Measurements from ENCODE around the gene CLASRP. TPM values are rescaled to one million over a fixed set of nuclear protein-coding genes. Genes with fewer than 3 reads are reported as not detected.

The CLASRP gene
- total RNA-seq, 1 experiment from 2014 or later = 126 TPM

GRCh38 chr19:45095496-45096413 lies 56.9 kb downstream of the CLASRP start:
- no peak overlapping the region for H3K27ac Mint-ChIP-seq (ENCODE audit: unreplicated experiment)
- H3K36me3 Mint-ChIP-seq (ENCODE audit: insufficient read depth, unreplicated experiment) = peaks cover 67% of the 10 kb centered on the region
- peak overlapping the region; percentile 54 for H3K4me3 Mint-ChIP-seq (ENCODE audit: low read depth, unreplicated experiment)
- TF ChIP-seq CTCF (IDR thresholded peaks at IDR 0.05; ENCODE audit: unreplicated experiment) = no peak
- intact Hi-C loops (cut with micrococcal nuclease; ENCODE audit: unreplicated experiment) = no loop called here
- no peaks in the 10 kb centered on the region for H3K9me3 Mint-ChIP-seq (ENCODE audit: low read depth, unreplicated experiment)
- peaks cover 66% of the 10 kb centered on the region for H3K4me1 Mint-ChIP-seq (ENCODE audit: low read depth, unreplicated experiment)
- CTCF ChIA-PET = interaction anchor here (0.6 kb wide), 1 partner anchor 344 kb away, joined by 4 read pairs; no protein-coding TSS in a partner anchor
- no peak for DNase-seq
- H3K27me3 Mint-ChIP-seq (ENCODE audit: unreplicated experiment) = no peaks in the 10 kb centered on the region
- no TSS peak for BruUV-seq (replicated peaks)

- CTCF ChIA-PET = no interaction called here
- Mint-ChIP-seq H3K4me3 (ENCODE audit: low read depth, unreplicated experiment) (peak overlapping the region; percentile 54), H3K36me3 (ENCODE audit: insufficient read depth, unreplicated experiment) (peaks cover 65% of the 10 kb centered on the region), H3K4me1 (ENCODE audit: low read depth, unreplicated experiment) (peaks cover 76% of the 10 kb centered on the region), H3K27ac (ENCODE audit: unreplicated experiment) (peak overlapping the region; percentile 96), H3K9me3 (ENCODE audit: low read depth, unreplicated experiment) (no peaks in the 10 kb centered on the region), H3K27me3 (ENCODE audit: unreplicated experiment) (no peaks in the 10 kb centered on the region)
- DNase-seq = no peak
- intact Hi-C loops (cut with micrococcal nuclease; ENCODE audit: unreplicated experiment) = no loop called here
- no TSS peak for BruUV-seq (replicated peaks)
- no peak for TF ChIP-seq CTCF (IDR thresholded peaks at IDR 0.05; ENCODE audit: unreplicated experiment)
Observed at GRCh38 chr19:45096700-45097099, 57.9 kb downstream of the CLASRP start.

GRCh38 chr19:45097450-45097775 lies 58.6 kb downstream of the CLASRP start:
- Mint-ChIP-seq H3K36me3 (ENCODE audit: insufficient read depth, unreplicated experiment) (peaks cover 58% of the 10 kb centered on the region), H3K27ac (ENCODE audit: unreplicated experiment) (peak overlapping the region; percentile 96), H3K4me3 (ENCODE audit: low read depth, unreplicated experiment) (peak overlapping the region; percentile 54), H3K4me1 (ENCODE audit: low read depth, unreplicated experiment) (peaks cover 81% of the 10 kb centered on the region), H3K9me3 (ENCODE audit: low read depth, unreplicated experiment) (no peaks in the 10 kb centered on the region), H3K27me3 (ENCODE audit: unreplicated experiment) (no peaks in the 10 kb centered on the region)
- intact Hi-C loops (cut with micrococcal nuclease; ENCODE audit: unreplicated experiment) = no loop called here
- no TSS peak for BruUV-seq (replicated peaks)
- no peak for DNase-seq
- CTCF ChIA-PET = interaction anchor here (1.2 to 1.3 kb wide), 2 partner anchors 38 to 81 kb away, joined by 3 read pairs; partner anchors contain the start of gene TRAPPC6A
- TF ChIP-seq CTCF (IDR thresholded peaks at IDR 0.05; ENCODE audit: unreplicated experiment) = no peak

GRCh38 chr19:45097776-45098520 lies 59.1 kb downstream of the CLASRP start:
- CTCF ChIA-PET = interaction anchor here (0.5 to 1.9 kb wide), 7 partner anchors 9 to 210 kb away, joined by 3 to 11 read pairs (median 3); partner anchors contain the start of gene TRAPPC6A
- Mint-ChIP-seq H3K36me3 (ENCODE audit: insufficient read depth, unreplicated experiment) (peaks cover 52% of the 10 kb centered on the region), H3K4me3 (ENCODE audit: low read depth, unreplicated experiment) (peak overlapping the region; percentile 54), H3K27ac (ENCODE audit: unreplicated experiment) (peak overlapping the region; percentile 96), H3K9me3 (ENCODE audit: low read depth, unreplicated experiment) (no peaks in the 10 kb centered on the region), H3K27me3 (ENCODE audit: unreplicated experiment) (no peaks in the 10 kb centered on the region), H3K4me1 (ENCODE audit: low read depth, unreplicated experiment) (peaks cover 81% of the 10 kb centered on the region)
- intact Hi-C loops (cut with micrococcal nuclease; ENCODE audit: unreplicated experiment) = no loop called here
- no peak for TF ChIP-seq CTCF (IDR thresholded peaks at IDR 0.05; ENCODE audit: unreplicated experiment)
- peak; percentile 77 for DNase-seq
- BruUV-seq (replicated peaks) = no TSS peak
